GM12874 (cell line): ENCODE results near the gene NGF.

ENCODE experiments used
- TF ChIP-seq, protein P1 (sequence below): IDR thresholded peaks from 2 replicates; pipeline ENCODE4 v1.5.1; 2011; ENCODE audit warnings: low read depth, mild to moderate bottlenecking, control low read depth, low read length, moderate library complexity; ENCODE audit not compliant: insufficient read depth

The NGF gene

DNA sequence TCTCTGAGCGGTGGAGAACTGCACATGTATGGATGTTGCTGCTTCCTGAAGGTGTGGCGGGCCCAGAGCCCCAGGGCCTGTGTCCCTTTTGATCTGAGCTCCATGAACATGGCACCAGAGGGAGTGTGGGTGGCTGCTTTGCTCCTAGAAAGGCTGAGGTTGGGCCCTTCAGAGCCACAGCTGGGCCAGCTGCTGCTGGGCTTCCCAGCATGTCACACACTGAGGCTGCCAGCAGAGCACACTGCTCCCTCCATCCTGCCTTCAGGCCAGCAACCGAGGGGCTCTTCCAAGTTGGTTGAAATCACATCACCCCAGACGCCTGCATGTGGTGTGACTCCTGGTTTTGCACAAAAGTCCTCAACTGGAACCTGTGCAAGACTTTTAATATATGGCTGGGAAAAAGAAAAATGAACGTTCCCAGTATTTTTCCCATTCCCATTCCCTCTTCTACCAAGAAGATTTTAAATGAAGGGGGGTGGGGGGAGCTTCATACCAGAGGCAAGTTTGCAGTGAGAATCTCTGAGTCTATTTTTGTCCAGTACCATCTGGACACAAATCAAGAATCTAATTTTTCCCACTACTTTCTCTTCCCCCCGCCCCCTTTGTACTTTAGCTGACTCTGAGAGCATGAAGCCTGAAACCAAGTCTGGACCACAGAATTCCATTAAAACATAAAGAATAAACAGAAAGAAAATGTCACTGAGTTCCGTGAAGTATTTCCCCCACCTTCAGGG, 26.2 kb upstream of the NGF start:
- TF ChIP-seq, protein P1, sequence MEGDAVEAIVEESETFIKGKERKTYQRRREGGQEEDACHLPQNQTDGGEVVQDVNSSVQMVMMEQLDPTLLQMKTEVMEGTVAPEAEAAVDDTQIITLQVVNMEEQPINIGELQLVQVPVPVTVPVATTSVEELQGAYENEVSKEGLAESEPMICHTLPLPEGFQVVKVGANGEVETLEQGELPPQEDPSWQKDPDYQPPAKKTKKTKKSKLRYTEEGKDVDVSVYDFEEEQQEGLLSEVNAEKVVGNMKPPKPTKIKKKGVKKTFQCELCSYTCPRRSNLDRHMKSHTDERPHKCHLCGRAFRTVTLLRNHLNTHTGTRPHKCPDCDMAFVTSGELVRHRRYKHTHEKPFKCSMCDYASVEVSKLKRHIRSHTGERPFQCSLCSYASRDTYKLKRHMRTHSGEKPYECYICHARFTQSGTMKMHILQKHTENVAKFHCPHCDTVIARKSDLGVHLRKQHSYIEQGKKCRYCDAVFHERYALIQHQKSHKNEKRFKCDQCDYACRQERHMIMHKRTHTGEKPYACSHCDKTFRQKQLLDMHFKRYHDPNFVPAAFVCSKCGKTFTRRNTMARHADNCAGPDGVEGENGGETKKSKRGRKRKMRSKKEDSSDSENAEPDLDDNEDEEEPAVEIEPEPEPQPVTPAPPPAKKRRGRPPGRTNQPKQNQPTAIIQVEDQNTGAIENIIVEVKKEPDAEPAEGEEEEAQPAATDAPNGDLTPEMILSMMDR = no peak

DNA sequence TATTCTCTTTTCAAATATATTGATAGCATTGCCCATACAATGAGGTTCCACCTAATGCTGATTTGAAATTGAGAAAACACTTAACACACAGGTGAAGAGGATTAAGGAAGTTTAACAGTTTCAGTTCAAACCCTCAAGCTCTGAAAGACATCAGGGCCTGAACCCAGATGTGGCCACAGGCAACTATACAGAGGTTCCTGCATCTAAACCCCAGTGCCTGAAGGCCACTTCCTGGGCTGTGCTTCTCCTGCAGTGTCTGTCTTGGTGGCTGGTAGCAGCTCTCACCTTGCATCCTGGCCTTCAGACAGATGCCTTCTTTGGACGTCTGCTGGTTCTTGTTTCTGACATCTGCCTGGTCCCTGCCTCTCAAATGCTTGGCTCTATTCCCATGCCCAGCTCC, 25.1 kb upstream of the NGF start:
- TF ChIP-seq, protein P1 = no peak

DNA sequence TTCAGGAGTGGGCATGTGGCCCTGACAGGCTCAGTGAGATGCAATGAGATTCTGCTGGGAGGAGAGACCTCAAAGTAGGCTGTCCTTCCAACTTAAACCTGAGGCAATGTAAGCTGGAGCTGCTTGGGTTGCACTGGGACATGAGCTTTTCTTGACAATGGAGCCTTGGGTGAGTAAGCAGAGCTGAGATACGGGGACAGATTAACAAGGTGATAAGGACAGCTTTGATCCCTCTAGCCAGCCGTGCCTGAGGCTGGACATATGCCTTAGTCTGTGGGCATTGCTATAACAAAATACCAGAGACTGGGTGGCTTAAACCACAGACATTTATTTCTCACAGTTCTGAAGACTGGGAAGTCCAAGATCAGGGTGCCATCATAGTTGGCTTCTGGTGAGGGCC, 18.3 kb upstream of the NGF start:
- TF ChIP-seq, protein P1 = no peak

DNA sequence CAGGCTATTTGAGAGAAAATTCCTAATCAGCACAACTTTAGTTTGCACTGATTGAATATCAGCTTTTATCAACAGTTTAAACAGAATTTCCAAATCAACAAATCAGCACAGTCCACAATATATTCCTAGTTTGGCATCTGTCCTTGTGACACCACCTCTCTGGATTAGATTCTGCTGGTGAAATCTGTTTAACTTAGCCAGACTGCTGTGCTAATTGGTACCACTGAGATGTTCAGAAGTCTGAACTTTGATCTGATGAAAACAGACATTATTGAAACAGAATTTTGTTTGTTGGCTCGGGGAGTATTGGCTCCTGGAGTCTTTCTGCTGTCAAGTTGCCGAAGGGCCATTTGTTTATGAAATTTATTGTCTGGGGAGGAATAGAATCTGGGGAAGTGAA, 17.0 kb upstream of the NGF start:
- TF ChIP-seq, protein P1 = no peak

DNA sequence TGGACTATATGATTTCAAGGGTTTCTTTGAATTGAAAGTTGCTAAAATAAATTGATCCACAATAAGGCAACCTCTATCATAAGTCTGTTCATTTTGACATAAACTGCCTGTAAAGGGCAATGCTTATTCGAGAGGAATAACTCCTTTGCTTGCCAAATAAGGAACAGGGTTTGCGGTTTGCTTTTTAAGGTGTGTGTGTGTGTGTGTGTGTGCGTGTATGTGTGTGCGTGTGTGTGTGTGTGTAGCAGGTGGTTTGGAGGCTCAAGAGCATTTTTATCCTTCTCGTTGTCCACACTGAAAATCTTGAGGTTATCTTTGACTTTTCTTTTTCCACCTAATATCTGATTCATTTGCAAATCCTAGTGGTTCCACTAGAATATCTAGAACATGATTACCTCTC, 13.1 kb upstream of the NGF start:
- TF ChIP-seq, protein P1 = no peak

DNA sequence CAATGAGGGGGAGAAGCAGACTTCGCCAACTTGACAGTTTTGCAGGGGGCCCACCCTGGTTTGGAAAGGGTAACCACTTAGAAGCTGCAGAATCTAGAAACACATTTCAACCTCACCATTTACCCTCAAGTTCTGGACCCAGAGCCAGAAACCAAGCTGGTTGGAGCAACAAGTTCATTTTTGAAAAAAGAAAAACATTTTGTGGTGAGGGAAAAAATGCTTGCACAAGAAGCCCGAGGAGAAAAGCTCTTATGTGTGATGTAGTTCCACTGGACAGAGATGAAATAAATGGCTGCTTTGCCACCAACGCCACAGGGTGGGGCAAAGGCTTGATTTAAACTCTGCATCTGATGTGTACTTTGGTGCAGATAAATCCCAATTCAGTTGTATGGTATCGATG, 10.6 kb upstream of the NGF start:
- TF ChIP-seq, protein P1 = no peak

DNA sequence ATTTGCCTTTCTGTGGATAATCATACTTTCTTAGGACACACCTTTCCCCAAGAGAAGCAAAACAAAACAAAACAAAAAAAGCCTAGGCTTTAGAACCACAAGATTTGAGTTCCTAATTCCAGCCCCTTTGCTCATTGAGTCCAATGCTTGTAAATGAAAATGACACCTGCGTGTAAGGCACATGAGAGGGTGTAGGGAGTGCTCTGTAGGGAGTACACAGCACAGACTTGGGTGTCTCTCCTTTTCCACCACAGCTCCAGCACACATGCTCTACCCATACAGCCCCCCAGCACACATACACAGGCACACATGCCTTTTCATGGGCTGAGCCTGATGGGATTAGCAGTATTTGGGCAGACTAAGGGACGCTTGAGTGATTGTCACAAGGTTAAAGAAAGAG, 9.2 kb upstream of the NGF start:
- TF ChIP-seq, protein P1 = no peak

DNA sequence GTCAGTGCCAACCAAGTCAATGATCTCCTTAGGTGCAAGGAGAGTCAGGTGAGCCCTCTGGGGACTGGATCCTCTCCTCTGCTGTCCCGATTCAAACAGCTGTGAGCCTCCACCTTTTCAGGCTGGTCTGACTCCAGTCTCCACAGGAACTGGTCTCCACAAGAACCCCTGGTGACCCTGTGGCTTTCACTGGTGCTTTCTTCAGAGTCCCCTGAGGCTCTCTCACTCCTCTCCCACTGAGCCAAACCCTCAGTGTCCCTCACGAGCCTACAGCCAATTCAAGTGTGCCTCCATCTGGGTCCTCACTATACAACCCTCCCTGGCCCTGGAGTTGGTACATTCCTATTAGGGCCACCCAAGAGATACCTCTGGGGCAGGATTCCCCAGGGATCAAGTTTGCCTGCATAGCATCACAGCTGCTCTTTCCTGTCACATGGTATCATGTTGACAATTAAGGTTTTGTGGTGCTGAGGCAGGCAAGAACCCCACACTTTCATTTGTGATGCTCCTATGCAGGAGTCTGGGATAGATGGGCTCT, 5.2 kb upstream of the NGF start:
- TF ChIP-seq, protein P1 = no peak
